Neural cell (in vitro differentiated cells): ENCODE data around the gene GLRA1. TPM values are rescaled to one million over a fixed set of nuclear protein-coding genes. Genes with fewer than 3 reads are reported as not detected.

Experiments
- H2AFZ ChIP-seq: fragments of 200-600, 300-800 bp; sonication (generic), shearing (Covaris generic); 2 replicates; pipeline ENCODE4 v1.6.0; 2014; ENCODE audit warnings: low read depth, mild to moderate bottlenecking, antibody characterized with exemption, low read length, moderate library complexity
- H3F3A ChIP-seq: fragments of 200-600 bp; shearing (Covaris generic); 2 replicates; pipeline ENCODE4 v1.6.1; 2016; ENCODE audit warnings: mild to moderate bottlenecking, moderate library complexity, mixed read lengths, antibody characterized with exemption, low read length; ENCODE audit not compliant: insufficient read depth, poor library complexity, severe bottlenecking
- H3K27ac ChIP-seq: fragments of 200-600, 300-800 bp; sonication (generic), shearing (Covaris generic); 2 replicates; pipeline ENCODE4 v1.5.1; 2014; ENCODE audit warnings: mild to moderate bottlenecking, low read length, moderate library complexity
- H3K27me3 ChIP-seq: fragments of 300-800, 200-600 bp; sonication (generic), shearing (Covaris generic); 2 replicates; pipeline ENCODE4 v1.6.0; 2014; ENCODE audit warnings: mild to moderate bottlenecking, low read depth, low read length, moderate library complexity; ENCODE audit not compliant: insufficient read depth
- H3K36me3 ChIP-seq: fragments of 300-800, 200-600 bp; sonication (generic), shearing (Covaris generic); 2 replicates; pipeline ENCODE4 v1.5.1; 2014; ENCODE audit warnings: mild to moderate bottlenecking, antibody characterized with exemption, low read length, moderate library complexity; ENCODE audit not compliant: insufficient read depth
- H3K4me2 ChIP-seq: fragments of 300-800, 200-600 bp; sonication (generic), shearing (Covaris generic); 2 replicates; pipeline ENCODE4 v1.6.0; 2014; ENCODE audit warnings: mild to moderate bottlenecking, low read length
- H3K4me3 ChIP-seq: fragments of 300-800, 200-600 bp; sonication (generic), shearing (Covaris generic); 2 replicates; pipeline ENCODE4 v1.5.1; 2014; ENCODE audit warnings: mild to moderate bottlenecking, low read length, moderate library complexity
- H3K79me2 ChIP-seq: fragments of 200-600 bp; shearing (Covaris generic); replicated peaks from 2 replicates; pipeline ENCODE4 v1.6.0; 2014; ENCODE audit warnings: mild to moderate bottlenecking, low read length, moderate library complexity; ENCODE audit not compliant: insufficient read depth
- H3K9ac ChIP-seq: fragments of 300-800, 200-600 bp; sonication (generic), shearing (Covaris generic); 2 replicates; pipeline ENCODE4 v1.6.1; 2016; ENCODE audit warnings: mild to moderate bottlenecking, low read length, mixed read lengths
- H3K9me2 ChIP-seq: fragments of 200-600 bp; shearing (Covaris generic); 2 replicates; pipeline ENCODE4 v1.6.1; 2016; ENCODE audit warnings: mild to moderate bottlenecking, low read length, mixed read lengths; ENCODE audit not compliant: insufficient read depth
- H3K9me3 ChIP-seq: fragments of 200-600, 300-800 bp; sonication (generic), shearing (Covaris generic); 2 replicates; pipeline ENCODE4 v1.6.1; 2016; ENCODE audit warnings: mild to moderate bottlenecking, mixed run types, low read length, moderate library complexity, mixed read lengths
- H4K20me1 ChIP-seq: fragments of 200-600 bp; shearing (Covaris generic); 2 replicates; pipeline ENCODE4 v1.6.1; 2016; ENCODE audit warnings: mild to moderate bottlenecking, mixed run types; ENCODE audit not compliant: insufficient read depth
- EP300 ChIP-seq: fragments of 450-650 bp; conservative IDR thresholded peaks from 2 replicates; pipeline ENCODE4 v1.6.1; 2014; ENCODE audit warnings: antibody characterized with exemption, mild to moderate bottlenecking, moderate library complexity; ENCODE audit not compliant: poor library complexity, severe bottlenecking
- EZH2 ChIP-seq: fragments of 200-600, 300-800 bp; shearing (Covaris generic), sonication (generic); IDR thresholded peaks from 2 replicates; pipeline ENCODE4 v1.6.1; 2014; ENCODE audit warnings: antibody characterized with exemption, low read length, borderline replicate concordance, mild to moderate bottlenecking; ENCODE audit not compliant: insufficient read depth, poor library complexity, severe bottlenecking
- MXI1 ChIP-seq: fragments of 450-650 bp; conservative IDR thresholded peaks from 2 replicates; pipeline ENCODE4 v1.6.1; 2014; ENCODE audit warnings: antibody characterized with exemption, mild to moderate bottlenecking; ENCODE audit not compliant: poor library complexity, severe bottlenecking
- POLR2AphosphoS5 ChIP-seq: IDR thresholded peaks from 2 replicates; pipeline ENCODE4 v1.6.1; 2012
- RAD21 ChIP-seq: fragments of 450-650 bp; conservative IDR thresholded peaks from 2 replicates; pipeline ENCODE4 v1.6.1; 2014; ENCODE audit warnings: antibody characterized with exemption, mild to moderate bottlenecking, moderate library complexity
- SMC3 ChIP-seq: fragments of 450-650 bp; conservative IDR thresholded peaks from 2 replicates; pipeline ENCODE4 v1.6.1; 2014; ENCODE audit warnings: antibody characterized with exemption, mild to moderate bottlenecking, moderate library complexity; ENCODE audit not compliant: poor library complexity
- TAF1 ChIP-seq: IDR thresholded peaks from 2 replicates; pipeline ENCODE4 v1.6.1; 2012; ENCODE audit warnings: low read depth
- polyA plus RNA-seq: library from polyadenylated mRNA; depleted of rRNA; stranded (reverse); fragments of >200 nt; gene quantifications from 2 replicates; pipeline ENCODE4 v1.2.3, GENCODE V29; 2014
- TF ChIP-seq, protein P1 (sequence below): IDR thresholded peaks from 2 replicates; pipeline ENCODE4 v1.6.1; 2012; ENCODE audit warnings: borderline replicate concordance
- TF ChIP-seq, protein P2 (sequence below): fragments of 450-650 bp; IDR thresholded peaks from 2 replicates; pipeline ENCODE4 v1.5.1; 2014; ENCODE audit warnings: antibody characterized with exemption, mild to moderate bottlenecking, moderate library complexity; ENCODE audit not compliant: poor library complexity, severe bottlenecking

GLRA1 gene
- polyA plus RNA-seq, 1 donor from 2014 or later = not detected

DNA sequence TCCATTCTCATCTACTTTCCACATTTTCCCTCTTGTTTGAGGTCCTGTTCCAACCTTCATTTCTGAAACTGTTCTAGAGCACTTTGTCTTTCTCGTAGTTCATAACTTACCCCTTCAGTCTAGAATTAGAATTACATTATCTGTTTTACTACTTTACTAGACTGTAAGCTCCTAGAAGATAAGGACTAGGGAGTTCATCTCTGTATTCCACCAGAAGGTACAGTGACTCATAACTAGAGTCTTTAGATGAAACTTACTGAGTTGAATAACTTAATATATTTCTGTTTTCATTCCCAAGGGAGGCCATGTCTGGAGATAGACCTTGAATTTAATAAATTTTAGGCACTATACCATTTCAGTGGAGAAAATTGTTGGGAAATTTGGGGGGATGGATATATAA is 114.2 kb downstream of the GLRA1 start:
- H2AFZ ChIP-seq = no peak overlapping the region
- no peak overlapping the region for H3K4me2 ChIP-seq
- H3K9me3 ChIP-seq = no peaks in the 10 kb centered on the region
- no peaks in the 10 kb centered on the region for H4K20me1 ChIP-seq
- peaks cover 7% of the 10 kb centered on the region for H3K36me3 ChIP-seq
- H3K9ac ChIP-seq = no peak overlapping the region
- H3K27me3 ChIP-seq = no peaks in the 10 kb centered on the region
- TF ChIP-seq TAF1 (no peak), POLR2AphosphoS5 (no peak), EZH2 (no peak)
- TF ChIP-seq, protein P1, sequence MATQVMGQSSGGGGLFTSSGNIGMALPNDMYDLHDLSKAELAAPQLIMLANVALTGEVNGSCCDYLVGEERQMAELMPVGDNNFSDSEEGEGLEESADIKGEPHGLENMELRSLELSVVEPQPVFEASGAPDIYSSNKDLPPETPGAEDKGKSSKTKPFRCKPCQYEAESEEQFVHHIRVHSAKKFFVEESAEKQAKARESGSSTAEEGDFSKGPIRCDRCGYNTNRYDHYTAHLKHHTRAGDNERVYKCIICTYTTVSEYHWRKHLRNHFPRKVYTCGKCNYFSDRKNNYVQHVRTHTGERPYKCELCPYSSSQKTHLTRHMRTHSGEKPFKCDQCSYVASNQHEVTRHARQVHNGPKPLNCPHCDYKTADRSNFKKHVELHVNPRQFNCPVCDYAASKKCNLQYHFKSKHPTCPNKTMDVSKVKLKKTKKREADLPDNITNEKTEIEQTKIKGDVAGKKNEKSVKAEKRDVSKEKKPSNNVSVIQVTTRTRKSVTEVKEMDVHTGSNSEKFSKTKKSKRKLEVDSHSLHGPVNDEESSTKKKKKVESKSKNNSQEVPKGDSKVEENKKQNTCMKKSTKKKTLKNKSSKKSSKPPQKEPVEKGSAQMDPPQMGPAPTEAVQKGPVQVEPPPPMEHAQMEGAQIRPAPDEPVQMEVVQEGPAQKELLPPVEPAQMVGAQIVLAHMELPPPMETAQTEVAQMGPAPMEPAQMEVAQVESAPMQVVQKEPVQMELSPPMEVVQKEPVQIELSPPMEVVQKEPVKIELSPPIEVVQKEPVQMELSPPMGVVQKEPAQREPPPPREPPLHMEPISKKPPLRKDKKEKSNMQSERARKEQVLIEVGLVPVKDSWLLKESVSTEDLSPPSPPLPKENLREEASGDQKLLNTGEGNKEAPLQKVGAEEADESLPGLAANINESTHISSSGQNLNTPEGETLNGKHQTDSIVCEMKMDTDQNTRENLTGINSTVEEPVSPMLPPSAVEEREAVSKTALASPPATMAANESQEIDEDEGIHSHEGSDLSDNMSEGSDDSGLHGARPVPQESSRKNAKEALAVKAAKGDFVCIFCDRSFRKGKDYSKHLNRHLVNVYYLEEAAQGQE = no peak
- H3K4me3 ChIP-seq = no peak overlapping the region
- H3K79me2 ChIP-seq = no peaks in the 10 kb centered on the region
- no peak overlapping the region for H3K27ac ChIP-seq
- no peaks in the 10 kb centered on the region for H3K9me2 ChIP-seq
- H3F3A ChIP-seq = no peaks in the 10 kb centered on the region

DNA sequence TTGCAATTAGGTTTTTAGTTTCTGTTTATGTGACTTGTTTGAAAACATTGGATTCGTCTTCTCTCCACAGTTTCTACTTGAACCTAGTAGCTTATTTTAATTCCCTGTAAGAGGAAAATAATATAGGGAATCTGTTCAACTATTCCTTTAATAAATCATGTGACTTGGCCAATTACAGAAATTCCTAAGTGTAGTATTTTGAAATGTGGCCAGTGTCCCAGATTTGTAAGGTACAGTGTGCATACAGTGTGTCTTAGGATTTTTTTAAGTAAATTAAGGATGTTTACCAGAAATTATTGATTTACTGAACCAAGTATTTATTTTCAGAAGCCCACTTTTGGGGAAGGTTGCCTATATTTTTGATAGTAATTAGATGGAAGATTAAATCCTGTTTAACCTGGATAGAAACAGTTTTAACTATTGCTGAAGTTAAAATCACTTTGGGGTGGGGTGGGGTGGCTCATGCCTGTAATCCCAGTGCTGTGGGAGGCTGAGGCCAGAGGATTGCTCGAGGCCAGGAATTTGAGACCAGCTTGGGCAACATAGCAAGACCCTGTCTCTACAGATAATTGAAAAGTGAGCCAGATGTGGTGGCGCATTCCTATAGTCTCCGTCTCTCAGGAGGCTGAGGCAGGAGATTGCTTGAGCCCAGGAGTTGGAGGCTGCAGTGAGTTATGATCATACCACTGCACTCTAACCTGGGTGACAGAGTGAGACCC is 116.0 kb downstream of the GLRA1 start:
- Histone ChIP-seq H3K36me3 (peaks cover 11% of the 10 kb centered on the region), H3K9me3 (no peaks in the 10 kb centered on the region), H3K4me2 (no peak overlapping the region), H3K4me3 (no peak overlapping the region), H3K9me2 (no peaks in the 10 kb centered on the region), H3K27me3 (no peaks in the 10 kb centered on the region), H4K20me1 (no peaks in the 10 kb centered on the region), H3F3A (no peaks in the 10 kb centered on the region), H2AFZ (no peak overlapping the region), H3K9ac (no peak overlapping the region), H3K27ac (no peak overlapping the region), H3K79me2 (no peaks in the 10 kb centered on the region)
- TF ChIP-seq EZH2 (no peak), EP300 (no peak), POLR2AphosphoS5 (no peak), SMC3 (no peak), TAF1 (no peak), MXI1 (no peak), RAD21 (no peak)
- TF ChIP-seq, protein P1 = no peak
- TF ChIP-seq, protein P2, sequence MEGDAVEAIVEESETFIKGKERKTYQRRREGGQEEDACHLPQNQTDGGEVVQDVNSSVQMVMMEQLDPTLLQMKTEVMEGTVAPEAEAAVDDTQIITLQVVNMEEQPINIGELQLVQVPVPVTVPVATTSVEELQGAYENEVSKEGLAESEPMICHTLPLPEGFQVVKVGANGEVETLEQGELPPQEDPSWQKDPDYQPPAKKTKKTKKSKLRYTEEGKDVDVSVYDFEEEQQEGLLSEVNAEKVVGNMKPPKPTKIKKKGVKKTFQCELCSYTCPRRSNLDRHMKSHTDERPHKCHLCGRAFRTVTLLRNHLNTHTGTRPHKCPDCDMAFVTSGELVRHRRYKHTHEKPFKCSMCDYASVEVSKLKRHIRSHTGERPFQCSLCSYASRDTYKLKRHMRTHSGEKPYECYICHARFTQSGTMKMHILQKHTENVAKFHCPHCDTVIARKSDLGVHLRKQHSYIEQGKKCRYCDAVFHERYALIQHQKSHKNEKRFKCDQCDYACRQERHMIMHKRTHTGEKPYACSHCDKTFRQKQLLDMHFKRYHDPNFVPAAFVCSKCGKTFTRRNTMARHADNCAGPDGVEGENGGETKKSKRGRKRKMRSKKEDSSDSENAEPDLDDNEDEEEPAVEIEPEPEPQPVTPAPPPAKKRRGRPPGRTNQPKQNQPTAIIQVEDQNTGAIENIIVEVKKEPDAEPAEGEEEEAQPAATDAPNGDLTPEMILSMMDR = no peak
